Esophagus (tissue), 2 donors: ENCODE measurements around the gene CLN5. TPM values are rescaled to one million over a fixed set of nuclear protein-coding genes. Genes with fewer than 3 reads are reported as not detected.
"Not testable (repeated sequence)": the region's sequence is repeated elsewhere in the genome, so short reads cannot be mapped to it uniquely, and the experiment has no call there.

ENCODE experiments used
- H3K27ac ChIP-seq, 2 donors: one replicate each; pipeline ENCODE4 v1.5.1; 2013; ENCODE audit warnings: low read depth in 2 of 2, mild to moderate bottlenecking in 2 of 2, inconsistent platforms in 1 of 2, low read length in 1 of 2, moderate library complexity in 1 of 2
- H3K27me3 ChIP-seq, 2 donors: one replicate each; pipeline ENCODE4 v1.6.1; 2013; ENCODE audit warnings: low read length in 2 of 2, control low read depth in 1 of 2, mild to moderate bottlenecking in 1 of 2; ENCODE audit not compliant: insufficient read depth in 2 of 2, control insufficient read depth in 1 of 2
- H3K36me3 ChIP-seq, 2 donors: one replicate each; pipeline ENCODE4 v1.6.1; 2013; ENCODE audit warnings: low read length in 1 of 2; ENCODE audit not compliant: control insufficient read depth in 2 of 2, insufficient read depth in 2 of 2
- H3K4me1 ChIP-seq, 2 donors: one replicate each; pipeline ENCODE4 v1.6.1; 2013; ENCODE audit warnings: low read length in 1 of 2; ENCODE audit not compliant: control insufficient read depth in 2 of 2, insufficient read depth in 2 of 2
- H3K4me3 ChIP-seq, 2 donors: one replicate each; pipeline ENCODE4 v1.5.1; 2013; ENCODE audit warnings: low read length in 2 of 2, mild to moderate bottlenecking in 2 of 2, low read depth in 1 of 2, moderate library complexity in 1 of 2
- H3K9me3 ChIP-seq, 2 donors: one replicate each; pipeline ENCODE4 v1.6.1; 2013; ENCODE audit warnings: mild to moderate bottlenecking in 2 of 2, low read depth in 1 of 2, low read length in 1 of 2, moderate library complexity in 1 of 2; ENCODE audit not compliant: control insufficient read depth in 2 of 2, insufficient read depth in 1 of 2
- WGBS, 2 donors: extraction: QIAGEN DNeasy Blood & Tissue Kit; methylation state at CpG; one replicate each; pipeline ENCODE4 v1.1.7; 2013; 5-methylcytosine and 5-hydroxymethylcytosine counted together
- polyA plus RNA-seq, 2 donors: library from polyadenylated mRNA; stranded (reverse); fragments of 200-250 nt; gene quantifications; one replicate each; pipeline ENCODE4 v1.2.3, GENCODE V29; 2013
- donor health status: healthy with polysubstance abuse.
- donor health status: Bipolar disorder and iron deficiency.

CLN5 gene
- polyA plus RNA-seq, 2 donors = 6.1 to 7.4 TPM

- no peak overlapping the region for H3K4me3 ChIP-seq
- H3K27ac ChIP-seq = no peak overlapping the region
- H3K27me3 ChIP-seq = no peaks in the 10 kb centered on the region
- WGBS, 2 donors = 69 to 77% methylated on average over 4 of the region's 4 CpGs
- no peaks in the 10 kb centered on the region for H3K36me3 ChIP-seq
- H3K9me3 ChIP-seq = peaks cover 0 to 3% of the 10 kb centered on the region in 2 donors
- no peaks in the 10 kb centered on the region for H3K4me1 ChIP-seq
Measured at GRCh38 chr13:76958841-76959432, 32.9 kb upstream of the CLN5 start.

- H3K4me3 ChIP-seq, H3K36me3 ChIP-seq, H3K27me3 ChIP-seq, H3K9me3 ChIP-seq, H3K27ac ChIP-seq, H3K4me1 ChIP-seq: not testable (repeated sequence)
Measured at GRCh38 chr13:76959734-76960133, 32.1 kb upstream of the CLN5 start.

GRCh38 chr13:76965759-76966421 lies 26.0 kb upstream of the CLN5 start:
- WGBS, 2 donors = 48 to 59% methylated on average over 6 of the region's 6 CpGs
- no peaks in the 10 kb centered on the region for H3K36me3 ChIP-seq
- no peaks in the 10 kb centered on the region for H3K4me1 ChIP-seq
- H3K27ac ChIP-seq = no peak overlapping the region
- H3K4me3 ChIP-seq = no peak overlapping the region
- no peaks in the 10 kb centered on the region for H3K27me3 ChIP-seq
- H3K9me3 ChIP-seq = no peaks in the 10 kb centered on the region

DNA sequence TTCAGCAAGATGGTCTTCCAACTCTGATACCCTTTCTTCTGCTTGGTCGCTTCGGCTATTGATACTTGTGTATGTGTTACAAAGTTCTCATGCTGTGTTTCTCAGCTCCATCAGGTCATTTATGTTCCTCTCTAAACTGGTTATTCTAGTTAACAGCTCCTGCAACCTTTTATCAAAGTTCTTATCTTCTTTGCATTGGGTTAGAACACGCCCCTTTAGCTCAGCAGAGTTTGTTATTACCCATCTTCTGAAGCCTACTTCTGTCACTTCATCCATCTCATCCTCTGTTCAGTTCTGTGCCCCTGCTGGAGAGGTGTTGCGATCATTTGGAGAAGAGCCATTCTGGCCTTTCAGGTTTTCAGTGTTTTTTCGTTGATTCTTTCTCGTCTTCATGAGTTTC lies 24.9 kb upstream of the CLN5 start:
- WGBS, 2 donors = 85 to 93% methylated on average over 6 of the region's 6 CpGs
- Histone ChIP-seq H3K36me3 (no peaks in the 10 kb centered on the region), H3K27me3 (no peaks in the 10 kb centered on the region), H3K9me3 (no peaks in the 10 kb centered on the region), H3K4me3 (no peak overlapping the region), H3K4me1 (no peaks in the 10 kb centered on the region), H3K27ac (no peak overlapping the region)

DNA sequence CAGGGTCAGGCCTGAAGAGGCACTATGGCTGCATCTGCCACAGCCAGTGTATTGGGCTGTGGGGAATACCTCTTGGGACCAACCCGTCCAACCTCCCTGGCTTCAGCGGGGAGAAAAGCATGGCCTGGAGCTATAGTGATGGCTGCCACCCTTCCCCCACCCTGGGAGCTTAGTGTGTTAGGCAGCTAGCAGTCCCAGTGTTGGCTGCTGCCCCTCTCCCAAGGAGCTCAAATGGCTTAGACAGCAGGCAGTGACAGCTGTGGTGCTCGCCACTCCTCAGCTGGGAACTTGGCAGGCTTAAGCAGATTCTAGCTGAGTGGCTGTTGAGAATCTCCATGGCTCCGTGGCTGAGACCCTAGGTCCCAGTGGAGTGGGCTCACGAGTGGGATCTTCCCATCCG lies 23.8 kb upstream of the CLN5 start:
- H3K4me3 ChIP-seq = no peak overlapping the region
- WGBS, 2 donors = 82 to 87% methylated on average over 6 of the region's 6 CpGs
- no peaks in the 10 kb centered on the region for H3K9me3 ChIP-seq
- H3K27ac ChIP-seq = no peak overlapping the region
- no peaks in the 10 kb centered on the region for H3K4me1 ChIP-seq
- H3K27me3 ChIP-seq = no peaks in the 10 kb centered on the region
- no peaks in the 10 kb centered on the region for H3K36me3 ChIP-seq

DNA sequence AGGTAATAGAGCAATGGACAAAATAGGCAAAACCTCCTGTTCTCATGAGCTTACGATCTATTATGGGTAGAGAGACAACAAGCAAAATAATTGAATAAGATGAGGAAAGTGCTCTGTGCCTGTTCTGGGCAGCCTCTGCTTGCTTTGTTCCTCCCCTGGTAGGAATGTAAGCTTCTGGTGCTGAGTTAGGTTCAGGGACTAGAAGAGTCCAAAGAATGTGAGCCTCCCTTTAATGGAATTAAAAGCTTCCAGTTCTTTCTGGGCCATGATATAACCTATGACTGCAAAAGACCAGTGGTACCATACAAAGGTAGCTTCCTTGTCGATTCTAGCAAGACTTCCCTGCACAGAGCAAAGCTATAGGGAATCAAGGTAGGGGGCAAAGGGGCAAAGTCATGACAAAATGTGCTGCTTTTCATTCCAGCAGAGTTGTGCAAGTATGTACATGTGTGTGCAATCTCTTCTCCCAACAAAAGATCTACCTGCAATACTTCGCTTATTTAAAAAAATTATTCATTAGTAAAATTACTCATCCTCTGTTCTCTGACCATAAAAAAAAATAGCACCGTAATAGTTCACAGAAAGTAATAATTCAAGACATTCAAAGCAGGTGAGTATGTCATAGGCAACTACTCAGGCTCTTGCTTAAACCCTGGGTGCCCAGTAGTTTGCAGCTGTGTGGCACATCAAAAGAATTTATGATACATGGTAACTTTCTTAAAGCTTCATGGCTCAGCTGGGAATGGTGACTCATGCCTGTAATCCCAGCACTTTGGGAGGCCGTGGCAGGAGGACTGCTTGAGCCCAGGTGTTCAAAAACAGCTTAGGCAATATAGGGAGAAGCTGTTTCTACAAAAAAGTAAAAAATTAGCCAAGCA lies 22.2 kb upstream of the CLN5 start:
- Histone ChIP-seq H3K4me1 (no peaks in the 10 kb centered on the region), H3K36me3 (no peaks in the 10 kb centered on the region), H3K27ac (no peak overlapping the region), H3K9me3 (no peaks in the 10 kb centered on the region), H3K4me3 (no peak overlapping the region), H3K27me3 (no peaks in the 10 kb centered on the region)
- 55 to 66% methylated on average over 5 of the region's 5 CpGs for WGBS, 2 donors

DNA sequence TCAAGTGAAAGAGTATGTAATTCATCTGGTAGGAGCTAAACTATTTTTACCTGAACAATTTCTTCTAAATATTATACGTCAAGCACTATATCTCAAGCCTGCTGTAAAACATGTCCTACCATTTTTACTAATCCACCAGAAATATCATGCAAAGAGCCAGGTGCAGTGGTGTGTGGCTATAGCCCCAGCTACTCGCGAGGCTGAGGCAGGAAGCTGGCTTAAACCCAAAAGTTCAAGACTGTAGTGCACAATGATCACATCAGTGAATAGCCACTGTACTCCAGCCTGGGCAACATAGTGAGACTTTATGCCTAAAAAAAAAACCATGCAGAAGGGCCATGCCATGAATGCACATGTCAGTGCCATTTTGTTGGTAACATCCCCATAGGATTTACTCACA lies 20.7 kb upstream of the CLN5 start:
- no peaks in the 10 kb centered on the region for H3K4me1 ChIP-seq
- no peaks in the 10 kb centered on the region for H3K9me3 ChIP-seq
- no peaks in the 10 kb centered on the region for H3K27me3 ChIP-seq
- no peak overlapping the region for H3K27ac ChIP-seq
- WGBS, 2 donors = 52 to 69% methylated on average over 3 of the region's 3 CpGs
- no peaks in the 10 kb centered on the region for H3K36me3 ChIP-seq
- H3K4me3 ChIP-seq = no peak overlapping the region

DNA sequence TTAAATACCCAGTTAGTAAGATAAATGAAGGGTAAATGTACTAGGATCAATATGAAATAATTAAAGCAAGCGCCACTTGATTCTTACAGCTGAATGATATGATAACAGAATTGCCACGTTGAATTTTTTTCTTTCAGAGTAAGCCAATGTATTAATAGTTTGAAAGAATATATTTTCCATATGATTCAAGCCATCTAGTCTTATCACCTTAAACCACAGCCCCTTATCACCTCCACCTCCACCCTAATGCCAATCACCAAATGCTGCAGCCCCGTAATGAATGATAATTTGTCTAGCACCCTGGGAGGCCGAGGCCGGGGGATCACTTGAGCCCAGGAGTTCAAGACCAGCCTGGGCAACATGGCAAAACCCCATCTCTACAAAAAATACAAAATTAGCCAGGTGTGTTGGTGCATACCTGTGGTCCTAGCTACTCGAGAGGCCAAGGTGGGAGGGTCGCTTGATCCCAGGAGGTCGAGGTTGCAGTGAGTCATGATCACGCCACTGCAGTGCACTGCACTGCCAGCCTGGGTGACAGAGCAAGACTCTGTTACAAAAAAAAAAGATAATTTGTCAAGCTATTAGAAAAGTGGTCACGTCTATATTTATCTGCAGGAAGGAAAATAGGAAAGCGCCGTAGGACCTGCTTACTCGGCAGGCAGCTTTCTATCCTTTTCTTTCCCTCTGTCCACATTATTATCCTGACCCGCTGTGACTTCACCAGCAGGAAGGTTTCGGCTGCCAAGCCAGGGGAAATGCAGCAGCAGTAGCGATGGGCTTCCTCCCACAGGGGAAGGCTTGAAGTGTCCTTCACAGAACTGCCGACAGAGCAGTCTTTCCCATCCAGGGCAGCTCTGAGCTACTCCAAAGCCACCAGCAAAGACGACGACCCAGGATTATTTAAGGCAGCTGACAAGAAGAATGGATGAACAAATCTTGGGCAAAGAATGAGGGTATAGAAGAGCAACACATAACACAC lies 19.7 kb upstream of the CLN5 start:
- Histone ChIP-seq H3K27me3 (no peaks in the 10 kb centered on the region), H3K36me3 (no peaks in the 10 kb centered on the region), H3K27ac (no peak overlapping the region), H3K9me3 (no peaks in the 10 kb centered on the region), H3K4me1 (no peaks in the 10 kb centered on the region), H3K4me3 (no peak overlapping the region)
- WGBS, 2 donors = 64 to 68% methylated on average over 19 of the region's 19 CpGs

DNA sequence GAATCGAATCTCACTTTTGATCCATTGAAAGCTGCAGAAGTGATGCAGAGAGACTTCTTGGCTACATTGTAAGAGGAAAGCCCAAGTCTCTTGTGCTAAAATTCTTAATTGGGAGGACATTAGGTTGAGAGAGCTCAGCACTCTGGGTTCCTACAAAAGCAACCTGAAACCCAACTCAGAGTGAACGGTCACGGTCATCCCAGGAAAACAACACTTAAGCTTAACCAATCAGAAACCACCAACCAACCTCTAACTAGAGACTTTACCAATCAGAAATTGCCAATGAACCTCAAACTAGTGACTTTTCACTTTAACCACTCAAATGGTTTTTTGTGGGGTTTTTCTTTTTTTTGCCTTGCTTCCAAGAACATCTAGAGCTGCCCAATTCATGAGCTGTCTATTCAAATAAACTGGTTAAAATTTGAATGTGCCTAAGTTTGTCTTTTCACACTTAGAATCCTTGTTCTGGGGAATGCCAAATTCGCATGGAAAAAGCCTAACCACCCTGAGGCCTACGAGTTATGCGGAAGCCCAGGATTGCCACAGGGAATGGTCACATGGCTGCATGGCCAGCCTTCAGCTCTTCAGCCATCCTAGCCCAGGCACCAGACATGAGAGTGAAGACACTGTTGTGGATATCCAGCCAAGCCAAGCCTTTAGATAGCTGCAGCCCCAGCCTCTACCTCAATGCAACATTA lies 17.8 kb upstream of the CLN5 start:
- no peaks in the 10 kb centered on the region for H3K27me3 ChIP-seq
- WGBS, 2 donors = 91 to 92% methylated on average over 6 of the region's 6 CpGs
- H3K36me3 ChIP-seq = no peaks in the 10 kb centered on the region
- no peak overlapping the region for H3K4me3 ChIP-seq
- no peak overlapping the region for H3K27ac ChIP-seq
- H3K4me1 ChIP-seq = no peaks in the 10 kb centered on the region
- H3K9me3 ChIP-seq = no peaks in the 10 kb centered on the region
